Ovary (tissue), 9 donors: ENCODE results near the gene MYCL. TPM values are rescaled to one million over a fixed set of nuclear protein-coding genes. Genes with fewer than 3 reads are reported as not detected.

Experiments
- DNase-seq, 5 donors: peaks; one replicate each; pipeline ENCODE4 v3.0.0-alpha.2; 2019 to 2020
- H3K27ac ChIP-seq, 2 donors: fragments of 200-600 bp; one replicate each; pipeline versions ENCODE4 v1.5.1 to v1.8.0; 2019 to 2022
- H3K27me3 ChIP-seq: fragments of 200-600 bp; one replicate; pipeline ENCODE4 v1.8.0; 2022
- H3K36me3 ChIP-seq: fragments of 200-600 bp; sonication (generic); one replicate; pipeline ENCODE4 v1.5.1; 2019
- H3K4me1 ChIP-seq: one replicate; pipeline ENCODE4 v1.8.1; 2013; ENCODE audit warnings: mild to moderate bottlenecking, moderate library complexity; ENCODE audit not compliant: insufficient read depth
- H3K4me3 ChIP-seq: fragments of 200-600 bp; sonication (generic); one replicate; pipeline ENCODE4 v1.5.1; 2017
- H3K9me3 ChIP-seq, 2 donors: fragments of 200-600 bp in 1 of 2; sonication (generic) in 1 of 2; one replicate each; pipeline versions ENCODE4 v1.5.1 to v1.8.1; 2013 to 2019; ENCODE audit warnings: mild to moderate bottlenecking in 1 of 2, moderate library complexity in 1 of 2
- CTCF ChIP-seq, 3 donors: fragments of 450-650 bp in 2 of 3; fragments of 200-600 bp in 1 of 3; IDR thresholded peaks; one replicate each; pipeline versions ENCODE4 v1.5.1 to v1.8.0; 2016 to 2022; ENCODE audit warnings: antibody characterized with exemption in 3 of 3, mild to moderate bottlenecking in 1 of 3
- EP300 ChIP-seq: sonication (generic); formaldehyde crosslinking; IDR thresholded peaks from one replicate; pipeline ENCODE4 v1.6.1; 2017; ENCODE audit warnings: antibody characterized with exemption
- POLR2A ChIP-seq: fragments of 450-650 bp; IDR thresholded peaks from one replicate; pipeline ENCODE4 v1.6.1; 2017; ENCODE audit warnings: antibody characterized with exemption, mild to moderate bottlenecking, moderate library complexity
- whole genome bisulfite sequencing, 3 donors: extraction: QIAGEN DNeasy Blood & Tissue Kit in 1 of 3; methylation state at CpG; one replicate each; pipeline versions ENCODE4 v1.1.5 to v1.1.7; 2013 to 2017; 5-methylcytosine and 5-hydroxymethylcytosine counted together
- intact Hi-C, 4 donors: fragments of 100-400 bp; cut with DNase I; formaldehyde crosslinking; loops; one replicate each; pipeline versions ENCODE4 v1.11.0 to v1.15.1; 2022 to 2023
- polyA plus RNA-seq, 2 donors: library from polyadenylated mRNA; stranded (reverse); fragments of 200-250 nt in 1 of 2; fragments of 350-450 nt in 1 of 2; fragmentation: Illumina TruSeq in 1 of 2; extraction: RNeasy Lipid Tissue Mini Kit (QIAGEN cat#74804) in 1 of 2; gene quantifications; one replicate each; pipeline ENCODE4 v1.2.3, GENCODE V29; 2013 to 2014
- total RNA-seq, 7 donors: library from RNA; depleted of rRNA in 2 of 7; stranded (reverse); fragments of >200 nt in 2 of 7; fragmentation: NEBNext Ultra II Directional in 3 of 7; extraction: Animal tissue kit (Norgen Biotek cat#: 25700) in 3 of 7; gene quantifications; one replicate each; pipeline versions ENCODE4 v1.1.0 to v1.2.4, GENCODE V29; 2016 to 2023
- donor health status: DM: no; HTN: no; CAD: no; lungs with moderate emphysema.
- donor health status: DM: no; HTN: no; CAD: no.
- donor health status: Bipolar disorder and iron deficiency.
- donor health status: DM: yes; HTN: yes; CAD: no.
- donor health status: DM: no; HTN: no; CAD: no.
- donor health status: DM: yes; HTN: yes; CAD: no.

MYCL gene
- total and polyA plus RNA-seq, 9 donors, result 0.13 to 4.8 (median 0.96) TPM; not detected in 1

- no peak for TF ChIP-seq EP300
- TF ChIP-seq CTCF (IDR thresholded peaks at IDR 0.05), result no peak
- TF ChIP-seq POLR2A, result no peak
- Histone ChIP-seq H3K4me3 (no peak overlapping the region), H3K36me3 (no peaks in the 10 kb centered on the region), H3K9me3 (no peaks in the 10 kb centered on the region), H3K4me1 (peaks cover under 1% of the 10 kb centered on the region), H3K27me3 (no peaks in the 10 kb centered on the region), H3K27ac (no peak overlapping the region)
- DNase-seq, result no peak
- intact Hi-C loops, result no loop called here
- 42 to 63% (median 47%) methylated on average over 2 of the region's 2 CpGs for WGBS, 3 donors
Observed at GRCh38 chr1:39866767-39867166, 35.0 kb downstream of the MYCL start.

GRCh38 chr1:39865762-39866161, 36.0 kb downstream of the MYCL start:
- DNase-seq, result no peak
- H3K9me3 ChIP-seq, result no peaks in the 10 kb centered on the region
- TF ChIP-seq POLR2A (no peak), CTCF (IDR thresholded peaks at IDR 0.05) (no peak), EP300 (no peak)
- H3K27me3 ChIP-seq, result no peaks in the 10 kb centered on the region
- H3K36me3 ChIP-seq, result no peaks in the 10 kb centered on the region
- H3K27ac ChIP-seq, result no peak overlapping the region
- H3K4me3 ChIP-seq, result no peak overlapping the region
- 88 to 91% (median 90%) methylated on average over 1 of the region's 1 CpG for WGBS, 3 donors
- intact Hi-C loops, result no loop called here
- no peaks in the 10 kb centered on the region for H3K4me1 ChIP-seq

GRCh38 chr1:39863177-39863576, 38.5 kb downstream of the MYCL start:
- H3K4me1 ChIP-seq, result no peaks in the 10 kb centered on the region
- intact Hi-C loops, result no loop called here
- TF ChIP-seq CTCF (IDR thresholded peaks at IDR 0.05) (no peak), POLR2A (no peak), EP300 (no peak)
- no peak for DNase-seq
- no peaks in the 10 kb centered on the region for H3K36me3 ChIP-seq
- no peaks in the 10 kb centered on the region for H3K27me3 ChIP-seq
- H3K27ac ChIP-seq, result no peak overlapping the region
- no peak overlapping the region for H3K4me3 ChIP-seq
- 82 to 96% (median 93%) methylated on average over 5 of the region's 5 CpGs for WGBS, 3 donors
- H3K9me3 ChIP-seq, result no peaks in the 10 kb centered on the region

- Histone ChIP-seq H3K9me3 (no peaks in the 10 kb centered on the region), H3K27me3 (no peaks in the 10 kb centered on the region), H3K4me3 (no peak overlapping the region), H3K4me1 (no peaks in the 10 kb centered on the region), H3K27ac (no peak overlapping the region), H3K36me3 (no peaks in the 10 kb centered on the region)
- no peak for DNase-seq
- 96 to 98% (median 96%) methylated on average over 7 of the region's 7 CpGs for WGBS, 3 donors
- no peak for TF ChIP-seq CTCF (IDR thresholded peaks at IDR 0.05)
- no peak for TF ChIP-seq EP300
- TF ChIP-seq POLR2A, result no peak
- intact Hi-C loops, result no loop called here
Observed at GRCh38 chr1:39861003-39861402, 40.7 kb downstream of the MYCL start.
